HG03045 (cell line): ENCODE results near the gene JMJD8.

Experiments used
- ATAC-seq: cut with Tn5 transposase; IDR thresholded peaks from one replicate; pipeline ENCODE4 v1.9.1; 2021; ENCODE audit warnings: mild to moderate bottlenecking, moderate library complexity; ENCODE audit not compliant: unreplicated experiment

JMJD8 gene

GRCh38 chr16:662095-662494 lies 22.0 kb downstream of the JMJD8 start:
- ATAC-seq = no peak

DNA sequence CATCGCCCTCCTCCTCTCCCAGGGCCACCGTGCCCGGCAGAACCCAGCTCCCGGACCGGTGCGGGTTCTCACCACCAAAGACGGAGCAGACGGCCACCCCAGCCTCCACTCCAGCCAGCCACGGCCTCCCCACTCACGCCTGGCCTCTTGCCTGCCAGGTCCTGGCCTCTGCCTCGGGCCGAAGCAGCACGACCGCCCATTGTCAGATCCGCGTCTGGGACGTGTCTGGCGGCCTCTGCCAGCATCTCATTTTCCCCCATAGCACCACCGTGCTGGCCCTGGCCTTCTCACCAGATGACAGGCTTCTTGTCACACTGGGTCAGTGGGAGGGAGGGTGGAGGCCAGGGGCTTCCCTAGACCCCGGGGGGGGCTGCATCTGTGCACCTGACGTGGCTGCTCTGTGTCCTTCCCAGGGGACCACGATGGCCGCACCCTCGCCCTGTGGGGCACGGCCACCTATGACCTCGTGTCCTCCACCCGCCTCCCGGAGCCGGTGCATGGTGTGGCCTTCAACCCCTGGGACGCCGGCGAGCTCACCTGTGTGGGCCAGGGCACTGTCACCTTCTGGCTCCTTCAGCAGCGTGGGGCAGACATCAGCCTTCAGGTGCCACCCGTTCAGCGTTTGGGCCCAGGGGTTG lies 22.8 kb downstream of the JMJD8 start:
- peak; percentile 2 for ATAC-seq

- peak; percentile 42 for ATAC-seq
Observed at GRCh38 chr16:660459-661183, 23.5 kb downstream of the JMJD8 start.

- ATAC-seq = peak; percentile 6
Observed at GRCh38 chr16:660132-660458, 24.0 kb downstream of the JMJD8 start.

- no peak for ATAC-seq
Observed at GRCh38 chr16:659618-660017, 24.5 kb downstream of the JMJD8 start.

GRCh38 chr16:658679-659571 lies 25.2 kb downstream of the JMJD8 start:
- no peak for ATAC-seq

DNA sequence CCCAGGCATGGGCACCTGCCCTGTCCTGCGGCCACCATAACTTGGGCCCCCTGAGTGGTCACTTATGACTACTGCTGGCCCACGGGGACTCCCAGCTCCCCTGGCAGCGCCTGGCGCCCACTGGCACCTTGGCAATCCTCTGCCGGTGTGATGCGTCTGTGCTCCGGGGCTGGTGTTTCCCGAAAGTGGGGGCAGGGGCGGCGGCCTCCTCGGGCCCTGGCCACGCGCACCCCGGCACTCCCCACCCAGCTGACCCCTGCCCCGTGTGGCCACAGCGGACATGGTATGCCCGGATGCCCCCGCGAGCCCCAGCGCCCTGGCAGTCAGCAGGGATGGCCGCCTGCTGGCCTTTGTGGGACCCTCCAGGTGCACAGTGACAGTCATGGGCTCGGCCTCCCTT lies 26.6 kb downstream of the JMJD8 start:
- ATAC-seq = no peak

- ATAC-seq = no peak
Observed at GRCh38 chr16:654034-654433, 30.1 kb downstream of the JMJD8 start.

GRCh38 chr16:652454-653305 lies 31.5 kb downstream of the JMJD8 start:
- no peak for ATAC-seq

DNA sequence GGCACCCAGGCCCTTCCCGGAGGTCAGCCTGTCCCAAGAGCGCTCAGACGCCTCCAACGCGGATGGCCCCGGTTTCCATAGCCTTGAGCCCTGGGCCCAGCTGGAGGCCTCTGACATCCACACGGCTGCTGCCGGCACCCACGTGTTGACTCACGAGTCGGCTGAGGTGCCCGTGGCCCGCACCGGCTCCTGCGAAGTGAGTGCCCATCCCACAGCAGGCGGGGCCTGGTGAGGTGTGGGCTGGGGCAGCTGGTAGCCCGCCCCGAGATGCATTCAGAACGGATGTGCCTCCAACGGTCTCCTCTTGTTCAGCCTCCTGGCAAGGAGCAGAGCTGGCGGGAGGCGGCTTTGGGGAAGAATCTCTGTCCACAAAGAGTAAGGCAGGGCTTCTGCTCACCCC lies 32.3 kb downstream of the JMJD8 start:
- ATAC-seq = no peak

GRCh38 chr16:649631-650030 lies 34.5 kb downstream of the JMJD8 start:
- ATAC-seq = peak; percentile 15

- peak; percentile 69 for ATAC-seq
Observed at GRCh38 chr16:648781-649589, 35.1 kb downstream of the JMJD8 start, which contains the start of gene WDR90. Gene WDR90 (plus strand): TSS chr16:649365. CDS start chr16:649417, 52 bp downstream.

DNA sequence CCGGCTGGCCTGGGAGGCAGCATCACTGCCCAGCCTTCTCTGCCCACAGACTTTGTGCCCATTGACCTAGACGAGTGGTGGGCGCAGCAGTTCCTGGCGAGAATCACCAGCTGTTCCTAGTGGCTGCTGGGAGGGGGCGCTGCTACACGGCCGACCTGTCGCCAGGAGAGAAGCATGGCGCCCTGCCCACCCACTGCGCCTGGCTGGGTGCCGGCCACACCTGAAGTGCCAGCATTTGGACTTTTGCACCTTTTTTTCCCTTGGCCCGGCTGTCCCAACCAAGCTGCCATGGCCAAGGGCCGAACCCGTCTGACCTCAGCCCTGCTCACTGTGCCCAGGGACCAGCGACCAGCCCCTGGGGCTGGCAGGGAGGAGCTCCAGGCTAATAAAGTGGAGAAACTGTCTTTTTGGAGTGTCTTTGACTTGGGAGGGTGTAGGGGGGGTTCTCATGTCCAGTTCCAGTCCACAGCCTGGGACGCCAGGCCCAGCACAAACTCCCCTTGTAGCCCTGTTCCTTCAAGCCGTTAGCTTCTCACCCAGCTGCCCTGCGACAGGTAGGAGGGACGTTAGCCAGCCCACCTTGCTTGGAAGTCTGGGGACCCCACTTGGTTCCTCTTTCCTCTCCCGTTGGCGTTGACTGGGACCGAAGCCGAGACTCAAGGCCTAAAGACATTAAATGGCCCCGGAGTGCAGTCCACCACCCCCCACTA lies 35.9 kb downstream of the JMJD8 start:
- no peak for ATAC-seq

GRCh38 chr16:647173-647902 lies 36.8 kb downstream of the JMJD8 start:
- no peak for ATAC-seq

GRCh38 chr16:646679-647172 lies 37.4 kb downstream of the JMJD8 start:
- ATAC-seq = no peak

DNA sequence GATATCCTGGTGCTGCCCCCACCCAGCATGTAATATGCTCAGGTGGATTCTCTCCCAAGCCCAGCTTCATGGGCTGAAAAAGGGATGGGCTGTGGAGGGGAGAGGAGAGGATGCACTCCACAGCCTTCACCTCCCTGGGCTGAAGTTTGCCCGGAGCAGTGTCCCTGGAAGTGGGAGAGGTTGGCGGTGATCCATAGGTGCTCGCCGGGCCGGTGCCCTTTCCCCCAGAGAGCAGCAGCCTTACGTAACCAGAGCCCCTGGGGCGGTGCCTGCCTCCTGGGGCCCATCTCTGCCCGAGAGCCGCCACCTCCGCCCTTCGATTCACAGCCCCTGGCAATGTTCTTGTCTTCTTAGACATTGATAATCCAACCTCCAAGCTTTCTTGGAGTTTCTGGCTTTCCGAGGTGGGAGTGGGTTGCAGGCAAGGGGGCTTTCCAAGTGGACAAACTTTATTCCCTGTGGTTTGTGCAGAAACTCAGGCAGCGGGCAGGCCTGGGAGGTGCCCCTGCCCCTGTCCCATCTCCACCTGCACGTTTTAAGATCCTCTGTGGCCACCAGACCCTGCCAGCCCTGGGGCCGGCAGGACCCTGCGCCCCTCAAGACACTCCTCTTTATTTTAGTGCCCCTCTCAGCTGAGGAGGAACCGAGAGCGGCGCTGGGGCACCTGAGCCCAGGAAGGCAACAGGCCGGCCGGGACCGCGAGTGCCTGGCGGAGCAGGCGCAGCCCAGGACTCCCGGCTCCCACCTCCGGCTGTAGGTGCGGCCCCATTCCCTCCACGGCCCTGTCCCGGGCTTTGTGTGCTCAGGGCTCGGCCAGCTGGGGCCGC lies 38.1 kb downstream of the JMJD8 start:
- no peak for ATAC-seq

GRCh38 chr16:644556-644955 lies 39.6 kb downstream of the JMJD8 start:
- no peak for ATAC-seq

DNA sequence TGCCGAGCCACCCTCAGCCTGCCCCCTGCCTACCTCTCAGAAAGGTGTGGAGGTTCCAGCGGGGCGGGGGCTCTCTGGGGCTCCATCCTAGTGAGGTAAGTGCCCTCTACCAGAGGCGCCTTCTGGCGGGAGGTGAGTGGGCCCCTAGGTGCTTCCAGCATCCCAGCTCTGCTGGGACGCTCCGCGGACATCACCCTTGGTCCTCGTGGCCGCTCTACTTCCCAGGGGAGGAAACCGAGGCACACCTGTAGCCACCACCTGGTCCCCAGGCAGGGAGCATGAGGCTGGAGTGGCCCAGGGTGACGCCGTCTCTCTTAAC lies 41.1 kb downstream of the JMJD8 start:
- ATAC-seq = no peak
